ENCODE data around the gene MCEMP1. TPM values are rescaled to one million over a fixed set of nuclear protein-coding genes. Genes with fewer than 3 reads are reported as not detected.

MCEMP1 gene
- total and polyA plus RNA-seq, 7 donors: 0.18 to 0.54 (median 0.28) TPM; not detected in 1

DNA sequence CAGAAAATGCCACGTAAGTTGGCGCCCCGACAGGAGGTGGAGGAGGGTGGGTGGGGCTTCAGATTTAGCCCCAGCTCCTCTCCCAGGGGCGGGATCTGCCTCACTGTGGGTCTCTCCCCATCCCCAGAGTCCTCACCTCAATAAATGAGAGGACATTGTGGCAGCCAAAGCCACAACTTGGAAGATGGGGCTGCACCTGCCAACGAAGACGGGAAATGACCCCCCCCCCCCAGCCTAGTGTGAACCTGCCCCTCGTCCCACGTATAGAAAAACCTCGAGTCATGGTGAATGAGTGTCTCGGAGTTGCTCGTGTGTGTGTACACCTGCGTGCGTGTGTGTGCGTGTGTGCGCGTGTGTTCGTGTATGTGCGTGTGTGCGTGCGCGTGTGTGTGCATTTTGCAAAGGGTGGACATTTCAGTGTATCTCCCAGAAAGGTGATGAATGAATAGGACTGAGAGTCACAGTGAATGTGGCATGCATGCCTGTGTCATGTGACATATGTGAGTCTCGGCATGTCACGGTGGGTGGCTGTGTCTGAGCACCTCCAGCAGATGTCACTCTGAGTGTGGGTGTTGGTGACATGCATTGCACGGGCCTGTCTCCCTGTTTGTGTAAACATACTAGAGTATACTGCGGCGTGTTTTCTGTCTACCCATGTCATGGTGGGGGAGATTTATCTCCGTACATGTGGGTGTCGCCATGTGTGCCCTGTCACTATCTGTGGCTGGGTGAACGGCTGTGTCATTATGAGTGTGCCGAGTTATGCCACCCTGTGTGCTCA, 2.3 kb downstream of the MCEMP1 start:
- ATAC-seq (peak in 2 of 4 donors; percentile 24 to 29), DNase-seq (peak in 1 of 2 donors; percentile 64)
- Histone ChIP-seq H3K27ac (no peak overlapping the region), H3K9me3 (no peaks in the 10 kb centered on the region), H3K36me3 (ENCODE audit: insufficient read depth in 1 of 2, low read depth in 1 of 2) (peaks cover 0 to 20% of the 10 kb centered on the region in 2 donors), H3K27me3 (ENCODE audit: insufficient read depth in 3 of 3, low read length in 2 of 3) (peaks cover 0 to 14% (median 0%) of the 10 kb centered on the region in 3 donors), H3K4me1 (no peaks in the 10 kb centered on the region), H3K4me3 (no peak overlapping the region)
- TF ChIP-seq, protein P1, sequence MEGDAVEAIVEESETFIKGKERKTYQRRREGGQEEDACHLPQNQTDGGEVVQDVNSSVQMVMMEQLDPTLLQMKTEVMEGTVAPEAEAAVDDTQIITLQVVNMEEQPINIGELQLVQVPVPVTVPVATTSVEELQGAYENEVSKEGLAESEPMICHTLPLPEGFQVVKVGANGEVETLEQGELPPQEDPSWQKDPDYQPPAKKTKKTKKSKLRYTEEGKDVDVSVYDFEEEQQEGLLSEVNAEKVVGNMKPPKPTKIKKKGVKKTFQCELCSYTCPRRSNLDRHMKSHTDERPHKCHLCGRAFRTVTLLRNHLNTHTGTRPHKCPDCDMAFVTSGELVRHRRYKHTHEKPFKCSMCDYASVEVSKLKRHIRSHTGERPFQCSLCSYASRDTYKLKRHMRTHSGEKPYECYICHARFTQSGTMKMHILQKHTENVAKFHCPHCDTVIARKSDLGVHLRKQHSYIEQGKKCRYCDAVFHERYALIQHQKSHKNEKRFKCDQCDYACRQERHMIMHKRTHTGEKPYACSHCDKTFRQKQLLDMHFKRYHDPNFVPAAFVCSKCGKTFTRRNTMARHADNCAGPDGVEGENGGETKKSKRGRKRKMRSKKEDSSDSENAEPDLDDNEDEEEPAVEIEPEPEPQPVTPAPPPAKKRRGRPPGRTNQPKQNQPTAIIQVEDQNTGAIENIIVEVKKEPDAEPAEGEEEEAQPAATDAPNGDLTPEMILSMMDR (IDR thresholded peaks at IDR 0.05): no peak
- WGBS, 3 donors: 49 to 61% (median 55%) methylated on average over 30 of the region's 30 CpGs
- intact Hi-C loops (cut with DNase I): loop anchor here in 1 of 2 donors (5.0 kb wide), 1 partner anchor 112 kb away; no protein-coding TSS in a partner anchor

DNA sequence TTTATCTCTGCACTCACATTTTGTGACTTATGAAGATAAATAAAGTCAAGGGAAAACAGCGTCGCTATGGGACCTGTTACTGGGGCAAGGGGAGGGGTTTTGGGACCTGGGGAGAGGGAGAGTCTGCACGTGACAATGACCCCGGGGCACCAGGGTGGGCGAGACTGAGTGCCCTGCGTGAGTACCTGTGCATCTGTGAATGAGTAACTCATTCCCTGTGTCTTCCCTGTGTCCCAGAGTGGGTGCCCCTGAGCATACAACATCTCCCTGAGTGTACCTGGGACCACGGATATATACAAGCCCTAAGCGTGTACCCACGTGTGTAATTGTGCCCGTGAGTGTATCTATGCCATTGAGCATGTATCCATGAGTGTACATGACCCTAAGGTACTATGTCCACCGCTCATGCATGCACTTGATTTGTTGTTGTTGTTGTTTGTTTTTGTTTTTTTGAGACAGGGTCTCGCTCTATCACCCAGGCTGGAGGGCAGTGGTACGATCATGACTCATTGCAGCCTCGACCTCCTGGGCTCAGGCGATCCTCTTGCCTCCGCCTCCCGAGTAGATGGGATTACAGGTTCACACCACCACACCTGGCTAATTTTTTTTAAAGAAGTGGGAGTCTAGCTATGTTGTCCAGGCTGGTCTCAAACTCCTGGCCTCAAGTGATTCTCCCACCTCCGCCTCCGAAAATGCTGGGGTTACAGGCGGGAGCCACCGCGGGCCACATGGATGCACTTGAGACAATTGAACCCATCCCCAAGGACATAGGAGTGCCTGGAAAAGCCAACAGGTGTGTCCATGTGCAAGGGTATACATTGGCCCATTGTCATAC, 3.1 kb downstream of the MCEMP1 start:
- peaks cover 0 to 23% of the 10 kb centered on the region in 2 donors for H3K36me3 ChIP-seq (ENCODE audit: insufficient read depth in 1 of 2, low read depth in 1 of 2)
- H3K4me3 ChIP-seq: peak overlapping the region; percentile 100
- intact Hi-C loops (cut with DNase I): loop anchor here (1.0 to 5.0 kb wide), 5 partner anchors 28 to 323 kb away; no protein-coding TSS in a partner anchor
- no peak for ATAC-seq
- no peaks in the 10 kb centered on the region for H3K9me3 ChIP-seq
- H3K27ac ChIP-seq: peak overlapping the region; percentile 93
- peaks cover 0 to 14% (median 0%) of the 10 kb centered on the region in 3 donors for H3K27me3 ChIP-seq (ENCODE audit: insufficient read depth in 3 of 3, low read length in 2 of 3)
- H3K4me1 ChIP-seq: no peaks in the 10 kb centered on the region
- DNase-seq: no peak
- TF ChIP-seq, protein P1 (IDR thresholded peaks at IDR 0.05): no peak
- WGBS, 3 donors: 49 to 53% (median 50%) methylated on average over 22 of the region's 22 CpGs

DNA sequence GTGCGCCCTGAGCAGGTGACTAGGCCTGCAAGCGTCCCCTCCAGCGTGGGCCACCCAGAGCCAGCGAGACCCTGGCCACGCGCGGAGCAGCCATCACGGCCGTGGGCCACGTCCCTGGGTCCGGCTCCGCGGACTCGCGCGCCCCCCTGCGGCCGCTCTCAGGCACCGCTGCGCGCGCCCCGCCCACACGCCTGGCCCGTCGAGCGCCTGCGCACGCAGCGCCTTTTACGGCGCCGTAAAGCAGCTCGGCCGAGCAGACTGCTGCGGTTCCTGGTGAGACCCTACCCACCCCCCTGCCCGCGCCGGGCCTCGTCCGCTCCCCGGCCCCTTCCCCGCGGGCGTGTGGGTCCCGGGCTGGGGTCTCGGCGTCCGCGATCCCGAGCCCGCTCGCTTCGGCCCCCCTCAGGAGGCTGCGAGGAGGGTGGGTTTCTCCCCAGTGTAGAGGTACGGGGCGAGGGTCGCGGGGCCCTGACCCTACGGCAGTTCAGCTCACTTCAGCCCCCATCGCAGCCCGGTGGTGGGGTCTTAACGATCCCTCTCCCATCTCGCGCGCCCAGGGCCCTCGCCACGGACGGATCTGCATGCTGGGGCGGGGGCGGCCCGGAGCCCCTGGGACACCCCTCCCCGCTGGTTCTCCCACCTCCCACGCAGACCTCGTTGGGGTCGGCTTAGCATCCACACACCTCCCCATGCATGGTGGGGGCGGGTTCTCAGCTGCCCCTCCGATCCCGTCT, 3.9 kb downstream of the MCEMP1 start, which contains the start of gene TRAPPC5:
TSS of gene TRAPPC5 (plus strand) at position 228 of the 734 bp plus-strand sequence. CDS start 1,421 bp downstream, outside the sequence.
- no peaks in the 10 kb centered on the region for H3K4me1 ChIP-seq
- peak within 1 kb of the TSS; percentile 100 for H3K4me3 ChIP-seq
- H3K9me3 ChIP-seq: no peaks in the 10 kb centered on the region
- TF ChIP-seq, protein P1 (IDR thresholded peaks at IDR 0.05): peak; percentile 98
- DNase-seq: peak; percentile 89 to 92
- peaks cover 0 to 11% (median 0%) of the 10 kb centered on the region in 3 donors for H3K27me3 ChIP-seq (ENCODE audit: insufficient read depth in 3 of 3, low read length in 2 of 3)
- peak; percentile 89 to 96 (median 93) for ATAC-seq
- H3K27ac ChIP-seq: peak within 1 kb of the TSS; percentile 93
- intact Hi-C loops (cut with DNase I): loop anchor here (1.0 to 5.0 kb wide), 5 partner anchors 28 to 323 kb away; no protein-coding TSS in a partner anchor
- peaks cover 0 to 23% of the 10 kb centered on the region in 2 donors for H3K36me3 ChIP-seq (ENCODE audit: insufficient read depth in 1 of 2, low read depth in 1 of 2)
- WGBS, 3 donors: 0 to 1% (median 1%) methylated on average over 50 to 79 of the region's 79 CpGs

Data from psoas muscle (tissue), 8 donors.